ENCODE measurements around the gene KRTCAP3.

DNA sequence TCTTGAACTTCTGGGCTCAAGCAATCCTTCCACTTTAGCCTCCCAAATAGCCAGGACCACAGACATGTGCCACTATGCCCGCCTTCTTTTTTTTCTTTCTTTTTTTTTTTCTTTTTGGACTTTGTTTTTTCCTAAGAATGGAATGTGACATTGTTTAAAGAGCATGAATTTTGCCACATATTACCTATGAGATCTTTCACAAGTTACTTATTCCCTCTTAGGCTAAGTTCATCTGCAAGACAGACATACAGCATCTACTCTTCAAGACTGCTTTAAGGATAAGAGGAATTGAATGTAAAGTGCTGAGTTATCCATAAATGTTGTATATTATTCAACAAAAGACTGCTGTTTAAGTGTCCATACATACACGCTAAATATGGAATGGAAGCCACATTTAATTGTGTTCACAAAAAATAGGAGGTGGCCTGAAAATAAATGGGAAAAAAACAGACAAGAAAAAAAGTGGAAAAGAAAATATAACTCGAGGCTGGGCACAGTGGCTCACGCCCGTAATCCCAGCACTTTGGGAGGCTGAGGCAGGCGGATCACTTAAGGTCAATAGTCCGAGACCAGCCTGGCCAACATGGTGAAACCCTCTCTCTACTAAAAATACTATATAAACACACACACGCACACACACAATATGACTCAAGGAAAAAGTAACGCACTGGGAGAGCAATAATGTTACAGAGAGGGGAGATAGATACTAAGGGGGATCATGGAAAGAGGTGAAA lies 29.6 kb upstream of the KRTCAP3 start:
- TF ChIP-seq, protein P1, sequence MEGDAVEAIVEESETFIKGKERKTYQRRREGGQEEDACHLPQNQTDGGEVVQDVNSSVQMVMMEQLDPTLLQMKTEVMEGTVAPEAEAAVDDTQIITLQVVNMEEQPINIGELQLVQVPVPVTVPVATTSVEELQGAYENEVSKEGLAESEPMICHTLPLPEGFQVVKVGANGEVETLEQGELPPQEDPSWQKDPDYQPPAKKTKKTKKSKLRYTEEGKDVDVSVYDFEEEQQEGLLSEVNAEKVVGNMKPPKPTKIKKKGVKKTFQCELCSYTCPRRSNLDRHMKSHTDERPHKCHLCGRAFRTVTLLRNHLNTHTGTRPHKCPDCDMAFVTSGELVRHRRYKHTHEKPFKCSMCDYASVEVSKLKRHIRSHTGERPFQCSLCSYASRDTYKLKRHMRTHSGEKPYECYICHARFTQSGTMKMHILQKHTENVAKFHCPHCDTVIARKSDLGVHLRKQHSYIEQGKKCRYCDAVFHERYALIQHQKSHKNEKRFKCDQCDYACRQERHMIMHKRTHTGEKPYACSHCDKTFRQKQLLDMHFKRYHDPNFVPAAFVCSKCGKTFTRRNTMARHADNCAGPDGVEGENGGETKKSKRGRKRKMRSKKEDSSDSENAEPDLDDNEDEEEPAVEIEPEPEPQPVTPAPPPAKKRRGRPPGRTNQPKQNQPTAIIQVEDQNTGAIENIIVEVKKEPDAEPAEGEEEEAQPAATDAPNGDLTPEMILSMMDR (IDR thresholded peaks at IDR 0.05), result no peak
- no peak for TF ChIP-seq POLR2A (IDR thresholded peaks at IDR 0.05)

Measured in heart left ventricle (tissue), 13 donors.